Activated T-cell treated with anti-CD3 and anti-CD28 coated beads, Interleukin-2, amount 50 U/mL, for 1 hour (primary cell): ENCODE data around the gene PCBP3.
A peak's percentile ranks its signal among the peaks of the same experiment; 100 is the strongest.

Experiments used
- DNase-seq: peaks from one replicate; pipeline ENCODE4 v3.0.0-alpha.2; 2020

PCBP3 gene

GRCh38 chr21:45989355-45990048, 346.0 kb downstream of the PCBP3 start:
- peak; percentile 9 for DNase-seq

GRCh38 chr21:45990049-45990711, 346.7 kb downstream of the PCBP3 start:
- DNase-seq, result peak; percentile 4

- DNase-seq, result peak; percentile 4
These were observed 347.4 kb downstream of the PCBP3 start for GRCh38 chr21:45990741-45991605.

GRCh38 chr21:45991606-45992300, 348.2 kb downstream of the PCBP3 start:
- peak; percentile 16 for DNase-seq
